H1 (cell line): Measurements from ENCODE around the gene RAB22A. TPM values are rescaled to one million over a fixed set of nuclear protein-coding genes. Genes with fewer than 3 reads are reported as not detected.

Experiments used
- CTCF ChIA-PET: fragments of 300-600 bp; sonication (Branson Sonifier 250); formaldehyde crosslinking; loops from one replicate; lab custom pipeline; 2021; ENCODE audit not compliant: partially characterized antibody; lab: Charles Lee
- POLR2A ChIA-PET: fragments of 300-600 bp; sonication (Branson Sonifier 250); formaldehyde crosslinking; loops from one replicate; lab custom pipeline; 2021; ENCODE audit warnings: inconsistent platforms; ENCODE audit not compliant: partially characterized antibody; lab: Charles Lee
- DNase-seq, 2 experiments: peaks; one replicate each; pipeline versions ENCODE4 v3.0.0 to v3.0.0-alpha.2; 2010 to 2022; ENCODE audit warnings: low spot score in 2 of 2, low read depth in 1 of 2, mixed read lengths in 1 of 2
- FAIRE-seq: peaks from 2 replicates; lab custom pipeline; 2011; peaks lifted over from hg19 to GRCh38; lab: Jason Lieb, UNC
- H2AFZ ChIP-seq: 2 replicates; pipeline ENCODE4 v1.8.1; 2012; ENCODE audit warnings: low read length, inconsistent platforms
- H2AK5ac ChIP-seq: 2 replicates; pipeline ENCODE4 v1.6.1; 2013; ENCODE audit warnings: low read depth, low read length
- H2BK120ac ChIP-seq: replicated peaks from 2 replicates; pipeline ENCODE3; 2013; ENCODE audit warnings: low read depth, low read length, inconsistent platforms
- H2BK12ac ChIP-seq: 2 replicates; pipeline ENCODE4 v1.6.1; 2013; ENCODE audit warnings: low read depth, low read length
- H2BK15ac ChIP-seq: 2 replicates; pipeline ENCODE4 v1.6.1; 2013; ENCODE audit warnings: low read length
- H2BK20ac ChIP-seq: 2 replicates; pipeline ENCODE4 v1.6.1; 2013; ENCODE audit warnings: low read length
- H2BK5ac ChIP-seq: 2 replicates; pipeline ENCODE4 v1.6.1; 2013; ENCODE audit warnings: low read depth, low read length
- H3K14ac ChIP-seq: 2 replicates; pipeline ENCODE4 v1.6.1; 2013; ENCODE audit warnings: inconsistent platforms; ENCODE audit not compliant: insufficient read length
- H3K18ac ChIP-seq: 2 replicates; pipeline ENCODE4 v1.6.1; 2013; ENCODE audit warnings: low read length; ENCODE audit errors: extremely low read depth
- H3K23ac ChIP-seq: 2 replicates; pipeline ENCODE4 v1.6.1; 2013; ENCODE audit warnings: inconsistent platforms; ENCODE audit not compliant: insufficient read length
- H3K23me2 ChIP-seq: 2 replicates; pipeline ENCODE4 v1.6.1; 2013; ENCODE audit warnings: low read depth, low read length
- H3K27ac ChIP-seq: 2 replicates; pipeline ENCODE4 v1.6.1; 2011; ENCODE audit warnings: low read depth, low read length, inconsistent platforms
- H3K27me3 ChIP-seq, 4 experiments: replicated peaks in 1 of 4; 1 replicate in 1 of 4; 2 replicates in 3 of 4; pipeline versions ENCODE4 v1.6.1 to v1.8.1; 2011 to 2013; ENCODE audit warnings: low read length in 3 of 4, mild to moderate bottlenecking in 3 of 4, inconsistent platforms in 2 of 4, mixed read lengths in 2 of 4, moderate library complexity in 1 of 4; ENCODE audit not compliant: control insufficient read depth in 3 of 4, insufficient read depth in 3 of 4; ENCODE audit errors: extremely low read depth in 1 of 4
- H3K36me3 ChIP-seq, 4 experiments: 2 replicates each; pipeline versions ENCODE4 v1.6.1 to v1.8.1; 2011 to 2013; ENCODE audit warnings: mild to moderate bottlenecking in 4 of 4, low read length in 3 of 4, moderate library complexity in 2 of 4, control low read depth in 1 of 4, inconsistent platforms in 1 of 4; ENCODE audit not compliant: insufficient read depth in 4 of 4, control insufficient read depth in 2 of 4
- H3K4ac ChIP-seq: replicated peaks from 2 replicates; pipeline ENCODE3; 2013; ENCODE audit warnings: low read length, low read depth, mixed read lengths, inconsistent platforms; ENCODE audit not compliant: insufficient read length
- H3K4me1 ChIP-seq, 4 experiments: replicated peaks in 1 of 4; 1 replicate in 1 of 4; 2 replicates in 3 of 4; pipeline versions ENCODE4 v1.6.1 to v1.8.1; 2011 to 2013; ENCODE audit warnings: low read length in 3 of 4, inconsistent platforms in 2 of 4, mixed read lengths in 1 of 4; ENCODE audit not compliant: insufficient read depth in 4 of 4, control insufficient read depth in 3 of 4
- H3K4me2 ChIP-seq, 2 experiments: 2 replicates each; pipeline versions ENCODE4 v1.6.1 to v1.8.1; 2011 to 2013; ENCODE audit warnings: low read depth in 2 of 2, low read length in 2 of 2, control low read depth in 1 of 2, inconsistent platforms in 1 of 2, mild to moderate bottlenecking in 1 of 2; ENCODE audit not compliant: insufficient read depth in 1 of 2
- H3K4me3 ChIP-seq, 4 experiments: fragments of 200-600, 300-600 bp in 1 of 4; sonication (generic), shearing (Covaris generic), sonication (Bioruptor Twin) in 1 of 4; 2 replicates each; pipeline versions ENCODE4 v1.5.1 to v1.8.1; 2011 to 2016; ENCODE audit warnings: low read length in 4 of 4, low read depth in 3 of 4, control low read depth in 2 of 4, inconsistent platforms in 2 of 4, mild to moderate bottlenecking in 2 of 4, mixed read lengths in 1 of 4, moderate library complexity in 1 of 4; ENCODE audit not compliant: insufficient read depth in 2 of 4; ENCODE audit errors: extremely low read depth in 1 of 4
- H3K56ac ChIP-seq: replicated peaks from 2 replicates; pipeline ENCODE3; 2013; ENCODE audit warnings: low read depth, mild to moderate bottlenecking, mixed read lengths, low read length, inconsistent platforms; ENCODE audit not compliant: insufficient read length
- H3K79me1 ChIP-seq: 2 replicates; pipeline ENCODE4 v1.6.1; 2013; ENCODE audit warnings: low read depth, low read length, control low read depth
- H3K79me2 ChIP-seq, 2 experiments: 2 replicates each; pipeline versions ENCODE4 v1.6.1 to v1.8.1; 2012 to 2013; ENCODE audit warnings: low read length in 2 of 2, mild to moderate bottlenecking in 2 of 2, inconsistent platforms in 1 of 2; ENCODE audit not compliant: insufficient read depth in 2 of 2, control insufficient read depth in 1 of 2
- H3K9ac ChIP-seq, 4 experiments: replicated peaks in 1 of 4; 1 replicate in 1 of 4; 2 replicates in 3 of 4; pipeline versions ENCODE4 v1.6.1 to v1.8.1; 2011 to 2013; ENCODE audit warnings: low read depth in 3 of 4, low read length in 3 of 4, control low read depth in 2 of 4, mild to moderate bottlenecking in 2 of 4, moderate library complexity in 2 of 4, inconsistent platforms in 1 of 4; ENCODE audit errors: extremely low read depth in 1 of 4
- H3K9me3 ChIP-seq, 2 experiments: 2 replicates each; pipeline versions ENCODE4 v1.6.1 to v1.8.1; 2012 to 2013; ENCODE audit warnings: mild to moderate bottlenecking in 2 of 2, moderate library complexity in 2 of 2, control low read depth in 1 of 2, inconsistent platforms in 1 of 2, low read depth in 1 of 2, low read length in 1 of 2, mixed read lengths in 1 of 2; ENCODE audit not compliant: insufficient read depth in 2 of 2
- H4K20me1 ChIP-seq, 2 experiments: replicated peaks in 1 of 2; 2 replicates each; pipeline versions ENCODE3 to v1.8.1; 2011 to 2013; ENCODE audit warnings: inconsistent platforms in 2 of 2, low read length in 2 of 2, mild to moderate bottlenecking in 1 of 2; ENCODE audit not compliant: insufficient read depth in 2 of 2, control insufficient read depth in 1 of 2
- H4K5ac ChIP-seq: 2 replicates; pipeline ENCODE4 v1.6.1; 2013; ENCODE audit warnings: low read length, low read depth, mixed read lengths, inconsistent platforms; ENCODE audit not compliant: insufficient read length
- H4K8ac ChIP-seq: 2 replicates; pipeline ENCODE4 v1.8.0; 2013; ENCODE audit warnings: mild to moderate bottlenecking, moderate library complexity, low read length, inconsistent platforms; ENCODE audit not compliant: insufficient read depth; ENCODE audit errors: extremely low read depth
- H4K91ac ChIP-seq: replicated peaks from 2 replicates; pipeline ENCODE3; 2013; ENCODE audit warnings: low read length, mixed read lengths, inconsistent platforms; ENCODE audit not compliant: insufficient read length
- BCL11A ChIP-seq, 2 experiments: IDR thresholded peaks; one replicate each; pipeline ENCODE4 v1.6.1; 2011; ENCODE audit warnings: low read depth in 2 of 2, low read length in 2 of 2, mild to moderate bottlenecking in 2 of 2
- EGR1 ChIP-seq: IDR thresholded peaks from 2 replicates; pipeline ENCODE4 v1.6.1; 2011; ENCODE audit warnings: low read depth, low read length, borderline replicate concordance
- JUND ChIP-seq: IDR thresholded peaks from 2 replicates; pipeline ENCODE4 v1.6.1; 2011; ENCODE audit warnings: mild to moderate bottlenecking, improper control_type of control experiment, low read length
- KDM5A ChIP-seq: fragments of 200-600 bp; IDR thresholded peaks from 2 replicates; pipeline ENCODE4 v1.7.1; 2012; ENCODE audit warnings: mild to moderate bottlenecking, low read length, inconsistent platforms, mixed read lengths
- POLR2A ChIP-seq, 2 experiments: IDR thresholded peaks; 1 replicate in 1 of 2; 2 replicates in 1 of 2; pipeline ENCODE4 v1.6.1; 2011; ENCODE audit warnings: low read depth in 2 of 2, low read length in 2 of 2, mild to moderate bottlenecking in 2 of 2; ENCODE audit errors: control extremely low read depth in 1 of 2
- POU5F1 ChIP-seq: IDR thresholded peaks from 2 replicates; pipeline ENCODE4 v1.6.1; 2011; ENCODE audit warnings: low read depth, mild to moderate bottlenecking, low read length, moderate library complexity
- RBBP5 ChIP-seq: IDR thresholded peaks from 2 replicates; pipeline ENCODE4 v1.7.1; 2012; ENCODE audit warnings: low read depth, mild to moderate bottlenecking, inconsistent platforms, low read length, moderate library complexity, borderline replicate concordance
- SUZ12 ChIP-seq: fragments of 200-600 bp; sonication (generic); IDR thresholded peaks from 2 replicates; pipeline ENCODE4 v1.6.1; 2012; ENCODE audit warnings: mild to moderate bottlenecking, inconsistent platforms, low read length, moderate library complexity, mixed read lengths
- TAF1 ChIP-seq: IDR thresholded peaks from 2 replicates; pipeline ENCODE4 v1.6.1; 2011; ENCODE audit warnings: mild to moderate bottlenecking, low read depth, low read length
- polyA plus RNA-seq, 7 experiments: library from polyadenylated mRNA; depleted of rRNA in 3 of 7; stranded (reverse) in 5 of 7; unstranded in 2 of 7; fragments of >200 nt in 5 of 7; fragments of 200-250 nt in 2 of 7; gene quantifications; 1 replicate in 5 of 7; 2 replicates in 1 of 7; 4 replicates in 1 of 7; pipeline versions ENCODE4 v1.2.1 to v1.2.3, GENCODE V29; 2011 to 2013; ENCODE audit warnings: missing spikeins in 2 of 7, mixed read lengths in 2 of 7
- total RNA-seq: library from RNA; stranded (reverse); fragmentation: NEBNext Ultra II Directional; extraction: Animal tissue kit (Norgen Biotek cat#: 25700); gene quantifications from 2 replicates; pipeline ENCODE4 v1.2.1, GENCODE V29; 2021
- TF ChIP-seq, protein P1 (sequence below), 3 experiments: IDR thresholded peaks; 1 replicate in 2 of 3; 2 replicates in 1 of 3; pipeline versions ENCODE4 v1.5.1 to v1.6.1; 2011; ENCODE audit warnings: low read length in 3 of 3, mild to moderate bottlenecking in 3 of 3, inconsistent platforms in 2 of 3, low read depth in 1 of 3, moderate library complexity in 1 of 3; ENCODE audit not compliant: insufficient read depth in 1 of 3; ENCODE audit errors: control extremely low read depth in 1 of 3

RAB22A gene
- total and polyA plus RNA-seq, 2 of the 8 experiments (the other 6 are each of a cell fraction or from before 2014, with no cell fraction given): 3.1 to 6.6 TPM

DNA sequence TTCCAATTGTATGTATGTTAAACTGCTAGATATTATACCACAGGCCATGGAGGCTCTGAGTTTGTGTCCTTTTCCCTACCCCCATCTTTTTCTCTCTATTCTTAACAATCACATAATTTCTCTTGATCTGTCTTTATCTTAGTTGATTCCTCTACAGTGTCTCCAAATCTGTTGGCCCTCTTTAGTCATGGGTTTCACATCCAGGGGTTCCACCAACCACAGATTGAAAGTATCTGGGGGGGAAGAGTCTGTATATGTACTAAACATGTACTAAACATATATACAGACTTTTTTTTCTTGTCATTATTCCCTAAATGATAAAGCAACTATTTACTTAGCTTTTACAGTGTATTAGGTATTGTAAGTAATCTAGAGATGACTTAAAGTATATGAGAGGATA, 20.2 kb downstream of the RAB22A start:
- no peak for DNase-seq
- no peak overlapping the region for H2BK20ac ChIP-seq
- H3K14ac ChIP-seq: no peak overlapping the region
- no peak overlapping the region for H2BK120ac ChIP-seq
- peaks cover 0 to 48% of the 10 kb centered on the region in 2 experiments; a peak in 2 of 4 replicates for H3K79me2 ChIP-seq
- no peak for FAIRE-seq
- no peak overlapping the region for H2BK5ac ChIP-seq
- H3K4me2 ChIP-seq: no peak overlapping the region
- H3K9me3 ChIP-seq: no peaks in the 10 kb centered on the region
- H3K4me3 ChIP-seq: no peak overlapping the region
- H3K23me2 ChIP-seq: no peaks in the 10 kb centered on the region
- H3K9ac ChIP-seq: no peak overlapping the region
- CTCF ChIA-PET: no interaction called here
- TF ChIP-seq EGR1 (no peak), POU5F1 (no peak), TAF1 (no peak), SUZ12 (no peak), JUND (no peak), BCL11A (IDR thresholded peaks at IDR 0.05; ENCODE audit: low read depth in 2 of 2, low read length in 2 of 2) (no peak), KDM5A (no peak), RBBP5 (no peak), POLR2A (IDR thresholded peaks at IDR 0.05; ENCODE audit: control extremely low read depth in 1 of 2, low read depth in 2 of 2, low read length in 2 of 2) (no peak)
- TF ChIP-seq, protein P1, sequence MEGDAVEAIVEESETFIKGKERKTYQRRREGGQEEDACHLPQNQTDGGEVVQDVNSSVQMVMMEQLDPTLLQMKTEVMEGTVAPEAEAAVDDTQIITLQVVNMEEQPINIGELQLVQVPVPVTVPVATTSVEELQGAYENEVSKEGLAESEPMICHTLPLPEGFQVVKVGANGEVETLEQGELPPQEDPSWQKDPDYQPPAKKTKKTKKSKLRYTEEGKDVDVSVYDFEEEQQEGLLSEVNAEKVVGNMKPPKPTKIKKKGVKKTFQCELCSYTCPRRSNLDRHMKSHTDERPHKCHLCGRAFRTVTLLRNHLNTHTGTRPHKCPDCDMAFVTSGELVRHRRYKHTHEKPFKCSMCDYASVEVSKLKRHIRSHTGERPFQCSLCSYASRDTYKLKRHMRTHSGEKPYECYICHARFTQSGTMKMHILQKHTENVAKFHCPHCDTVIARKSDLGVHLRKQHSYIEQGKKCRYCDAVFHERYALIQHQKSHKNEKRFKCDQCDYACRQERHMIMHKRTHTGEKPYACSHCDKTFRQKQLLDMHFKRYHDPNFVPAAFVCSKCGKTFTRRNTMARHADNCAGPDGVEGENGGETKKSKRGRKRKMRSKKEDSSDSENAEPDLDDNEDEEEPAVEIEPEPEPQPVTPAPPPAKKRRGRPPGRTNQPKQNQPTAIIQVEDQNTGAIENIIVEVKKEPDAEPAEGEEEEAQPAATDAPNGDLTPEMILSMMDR (IDR thresholded peaks at IDR 0.05; ENCODE audit: control extremely low read depth in 1 of 3, insufficient read depth in 1 of 3, low read depth in 1 of 3, low read length in 3 of 3): no peak
- H3K23ac ChIP-seq: no peak overlapping the region
- no peak overlapping the region for H2AFZ ChIP-seq
- no peak overlapping the region for H3K27ac ChIP-seq
- no peak overlapping the region for H3K56ac ChIP-seq
- H4K20me1 ChIP-seq: no peaks in the 10 kb centered on the region
- 0 out of 2 replicates have a peak, but pooled peaks cover 3% of the 10 kb centered on the region for H3K79me1 ChIP-seq
- H3K36me3 ChIP-seq: no peaks in the 10 kb centered on the region
- no peak overlapping the region for H2BK12ac ChIP-seq
- no peak overlapping the region for H2BK15ac ChIP-seq
- H4K91ac ChIP-seq: no peak overlapping the region
- no peaks in the 10 kb centered on the region for H3K27me3 ChIP-seq
- POLR2A ChIA-PET: interaction anchor here (0.6 kb wide), 1 partner anchor 644 kb away, joined by 6 read pairs; no protein-coding TSS in a partner anchor
- H3K4me1 ChIP-seq: peaks cover 0 to 2% (median 0%) of the 10 kb centered on the region in 4 experiments; a peak in 2 of 7 replicates
- no peak overlapping the region for H2AK5ac ChIP-seq
- no peak overlapping the region for H3K4ac ChIP-seq
- H4K5ac ChIP-seq: no peak overlapping the region
- H4K8ac ChIP-seq: no peak overlapping the region
- no peak overlapping the region for H3K18ac ChIP-seq
